Effector memory CD8-positive, alpha-beta T cell (primary cell): ENCODE data around the gene SKAP1.

Experiments
- ATAC-seq: fragments of 150-1000 bp; cut with Tn5 transposase; replicated peaks from 2 replicates; pipeline ENCODE4 v1.10.0; 2021; ENCODE audit warnings: mild to moderate bottlenecking, moderate library complexity
- DNase-seq, 3 experiments: peaks; one replicate each; pipeline ENCODE4 v3.0.0; 2021
- H3K27ac Mint-ChIP-seq, 2 donors: one replicate each; pipeline ENCODE4 v1.8.0; 2022; ENCODE audit warnings: mild to moderate bottlenecking in 2 of 2, mixed read lengths in 2 of 2, moderate library complexity in 2 of 2
- H3K27me3 Mint-ChIP-seq, 2 donors: one replicate each; pipeline ENCODE4 v1.8.0; 2022; ENCODE audit warnings: mixed read lengths in 2 of 2
- H3K36me3 Mint-ChIP-seq: one replicate; pipeline ENCODE4 v1.8.0; 2022; ENCODE audit warnings: mild to moderate bottlenecking, moderate library complexity, mixed read lengths; ENCODE audit not compliant: insufficient read depth
- H3K4me1 Mint-ChIP-seq, 2 donors: one replicate each; pipeline ENCODE4 v1.8.0; 2022; ENCODE audit warnings: low read depth in 2 of 2, mixed read lengths in 2 of 2
- H3K4me3 Mint-ChIP-seq, 2 donors: one replicate each; pipeline ENCODE4 v1.8.0; 2022; ENCODE audit warnings: mild to moderate bottlenecking in 2 of 2, mixed read lengths in 2 of 2, moderate library complexity in 2 of 2
- H3K9me3 Mint-ChIP-seq, 2 donors: one replicate each; pipeline ENCODE4 v1.8.0; 2022; ENCODE audit warnings: mixed read lengths in 2 of 2

The SKAP1 gene

GRCh38 chr17:48110761-48111160 lies 319.3 kb downstream of the SKAP1 start:
- peak overlapping the region; percentile 64 to 86 for H3K27ac Mint-ChIP-seq
- no peak for ATAC-seq
- peaks cover 50% of the 10 kb centered on the region for H3K36me3 Mint-ChIP-seq
- no peaks in the 10 kb centered on the region for H3K9me3 Mint-ChIP-seq
- H3K4me3 Mint-ChIP-seq: peak overlapping the region in 1 of 2 donors; percentile 9
- no peaks in the 10 kb centered on the region for H3K27me3 Mint-ChIP-seq
- H3K4me1 Mint-ChIP-seq: peaks cover 45 to 53% of the 10 kb centered on the region in 2 donors
- no peak for DNase-seq

- H3K36me3 Mint-ChIP-seq: peaks cover 36% of the 10 kb centered on the region
- peak within 1 kb of the TSS; percentile 93 to 96 for H3K27ac Mint-ChIP-seq
- peaks cover 40 to 51% of the 10 kb centered on the region in 2 donors for H3K4me1 Mint-ChIP-seq
- H3K4me3 Mint-ChIP-seq: peak within 1 kb of the TSS; percentile 92 to 98
- ATAC-seq (peak; percentile 90), DNase-seq (peak; percentile 84 to 88 (median 87))
- H3K27me3 Mint-ChIP-seq: no peaks in the 10 kb centered on the region
- no peaks in the 10 kb centered on the region for H3K9me3 Mint-ChIP-seq
These were observed 322.6 kb downstream of the SKAP1 start, which contains the start of gene SNX11 for GRCh38 chr17:48107137-48108055. Gene SNX11, plus strand, starts transcription at chr17:48107766. Its CDS starts 4,278 bp downstream, at chr17:48112044.

- ATAC-seq (no peak), DNase-seq (no peak)
- peak overlapping the region; percentile 92 to 98 for H3K4me3 Mint-ChIP-seq
- H3K27ac Mint-ChIP-seq: peak overlapping the region; percentile 93 to 96
- H3K4me1 Mint-ChIP-seq: peaks cover 37 to 45% of the 10 kb centered on the region in 2 donors
- no peaks in the 10 kb centered on the region for H3K9me3 Mint-ChIP-seq
- no peaks in the 10 kb centered on the region for H3K27me3 Mint-ChIP-seq
- peaks cover 37% of the 10 kb centered on the region for H3K36me3 Mint-ChIP-seq
These were observed 323.2 kb downstream of the SKAP1 start for GRCh38 chr17:48106802-48107136.

- Mint-ChIP-seq H3K27ac (peak overlapping the region in 1 of 2 donors; percentile 8), H3K4me3 (peak overlapping the region; percentile 9 to 49), H3K27me3 (no peaks in the 10 kb centered on the region), H3K4me1 (peaks cover 35 to 46% of the 10 kb centered on the region in 2 donors), H3K36me3 (peaks cover 39% of the 10 kb centered on the region), H3K9me3 (no peaks in the 10 kb centered on the region)
- ATAC-seq (no peak), DNase-seq (no peak)
These were observed 325.6 kb downstream of the SKAP1 start for GRCh38 chr17:48104440-48104839.

- Mint-ChIP-seq H3K9me3 (no peaks in the 10 kb centered on the region), H3K4me1 (peaks cover 26 to 36% of the 10 kb centered on the region in 2 donors), H3K27ac (peak overlapping the region in 1 of 2 donors; percentile 19), H3K4me3 (peak overlapping the region; percentile 62 to 66), H3K36me3 (peaks cover 33% of the 10 kb centered on the region), H3K27me3 (no peaks in the 10 kb centered on the region)
- DNase-seq: peak in 2 of 3 experiments; percentile 14 to 27
- no peak for ATAC-seq
These were observed 327.0 kb downstream of the SKAP1 start for GRCh38 chr17:48102798-48103715.

- peaks cover 26% of the 10 kb centered on the region for H3K36me3 Mint-ChIP-seq
- no peaks in the 10 kb centered on the region for H3K9me3 Mint-ChIP-seq
- H3K4me3 Mint-ChIP-seq: peak overlapping the region; percentile 62 to 66
- H3K27me3 Mint-ChIP-seq: no peaks in the 10 kb centered on the region
- ATAC-seq (no peak), DNase-seq (no peak)
- no peak overlapping the region for H3K27ac Mint-ChIP-seq
- peaks cover 21 to 31% of the 10 kb centered on the region in 2 donors for H3K4me1 Mint-ChIP-seq
These were observed 327.8 kb downstream of the SKAP1 start for GRCh38 chr17:48102043-48102750.

GRCh38 chr17:48101012-48101720 lies 328.8 kb downstream of the SKAP1 start, which contains the start of gene CBX1:
Gene CBX1, minus strand, starts transcription at chr17:48101478. Its CDS starts 24,474 bp downstream, at chr17:48077004.
- H3K4me1 Mint-ChIP-seq: peaks cover 16 to 24% of the 10 kb centered on the region in 2 donors
- H3K27ac Mint-ChIP-seq: peak within 1 kb of the TSS; percentile 76 to 80
- H3K36me3 Mint-ChIP-seq: peaks cover 21% of the 10 kb centered on the region
- no peaks in the 10 kb centered on the region for H3K9me3 Mint-ChIP-seq
- H3K4me3 Mint-ChIP-seq: peak within 1 kb of the TSS; percentile 90 to 93
- DNase-seq (peak; percentile 86 to 92 (median 91)), ATAC-seq (peak; percentile 94)
- H3K27me3 Mint-ChIP-seq: no peaks in the 10 kb centered on the region

- peak overlapping the region; percentile 90 to 93 for H3K4me3 Mint-ChIP-seq
- H3K4me1 Mint-ChIP-seq: peaks cover 16 to 24% of the 10 kb centered on the region in 2 donors
- H3K9me3 Mint-ChIP-seq: no peaks in the 10 kb centered on the region
- peaks cover 21% of the 10 kb centered on the region for H3K36me3 Mint-ChIP-seq
- no peaks in the 10 kb centered on the region for H3K27me3 Mint-ChIP-seq
- peak overlapping the region; percentile 76 to 80 for H3K27ac Mint-ChIP-seq
- DNase-seq: no peak
- no peak for ATAC-seq
These were observed 329.4 kb downstream of the SKAP1 start for GRCh38 chr17:48100591-48101011.

GRCh38 chr17:48100160-48100559 lies 329.9 kb downstream of the SKAP1 start:
- Mint-ChIP-seq H3K27ac (no peak overlapping the region), H3K27me3 (no peaks in the 10 kb centered on the region), H3K4me3 (peak overlapping the region; percentile 90 to 93), H3K9me3 (no peaks in the 10 kb centered on the region), H3K4me1 (peaks cover 16 to 24% of the 10 kb centered on the region in 2 donors), H3K36me3 (peaks cover 25% of the 10 kb centered on the region)
- DNase-seq: no peak
- ATAC-seq: no peak

- Mint-ChIP-seq H3K9me3 (no peaks in the 10 kb centered on the region), H3K36me3 (peaks cover 19% of the 10 kb centered on the region), H3K4me3 (no peak overlapping the region), H3K27ac (no peak overlapping the region), H3K27me3 (no peaks in the 10 kb centered on the region), H3K4me1 (peaks cover under 1 to 12% of the 10 kb centered on the region in 2 donors)
- ATAC-seq (no peak), DNase-seq (no peak)
These were observed 334.4 kb downstream of the SKAP1 start for GRCh38 chr17:48095611-48096010.

GRCh38 chr17:48093341-48094045 lies 336.5 kb downstream of the SKAP1 start:
- Mint-ChIP-seq H3K27ac (no peak overlapping the region), H3K4me3 (no peak overlapping the region), H3K4me1 (peaks cover 0 to 7% of the 10 kb centered on the region in 2 donors), H3K9me3 (no peaks in the 10 kb centered on the region), H3K27me3 (no peaks in the 10 kb centered on the region), H3K36me3 (peaks cover 19% of the 10 kb centered on the region)
- DNase-seq: no peak
- ATAC-seq: no peak

- H3K9me3 Mint-ChIP-seq: no peaks in the 10 kb centered on the region
- H3K27me3 Mint-ChIP-seq: no peaks in the 10 kb centered on the region
- ATAC-seq (no peak), DNase-seq (no peak)
- H3K27ac Mint-ChIP-seq: no peak overlapping the region
- H3K4me1 Mint-ChIP-seq: peaks cover 0 to 3% of the 10 kb centered on the region in 2 donors
- peaks cover 5% of the 10 kb centered on the region for H3K36me3 Mint-ChIP-seq
- no peak overlapping the region for H3K4me3 Mint-ChIP-seq
These were observed 345.1 kb downstream of the SKAP1 start for GRCh38 chr17:48084932-48085331.
